Measurements from ENCODE around the gene ZNF419. TPM values are rescaled to one million over a fixed set of nuclear protein-coding genes. Genes with fewer than 3 reads are reported as not detected.

Gene ZNF419
- total RNA-seq, 1 donor from 2014 or later = 7.9 TPM

DNA sequence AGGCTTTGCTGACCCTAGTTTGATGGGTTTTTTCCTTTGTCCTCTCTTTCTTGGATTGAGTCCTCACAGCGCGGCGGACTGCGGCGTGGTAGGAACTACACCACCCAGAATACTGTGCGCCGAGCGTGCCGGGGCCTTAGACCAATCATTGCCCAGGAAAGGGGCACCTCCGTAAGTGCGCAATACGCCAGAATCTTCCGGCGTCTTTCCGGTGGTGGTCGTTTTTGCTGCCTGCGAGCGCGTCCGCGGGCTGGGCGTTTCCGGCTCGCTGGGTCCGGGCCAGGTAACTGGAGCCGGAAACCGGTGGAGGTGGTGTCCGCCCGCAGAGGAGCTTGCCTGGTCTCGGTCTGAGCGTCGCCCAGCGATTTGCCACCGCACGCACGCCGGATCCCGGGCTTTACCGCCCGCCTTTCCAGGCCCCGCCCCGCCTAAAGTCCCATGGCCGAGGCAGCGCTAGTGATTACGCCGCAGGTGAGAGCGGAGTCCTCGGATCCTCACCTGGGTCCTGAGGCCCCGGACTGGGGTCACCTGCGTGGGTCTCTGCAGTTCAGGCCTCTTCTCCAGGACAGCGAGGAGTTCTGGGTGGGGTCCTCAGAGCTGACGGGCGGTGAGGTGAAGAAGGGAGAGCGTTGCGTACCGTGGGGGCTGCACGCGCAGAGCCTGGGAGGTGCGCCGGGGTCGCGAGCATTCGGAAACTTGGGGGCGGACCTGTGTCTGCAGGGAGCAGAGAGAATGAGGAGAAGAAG, 39.8 kb downstream of the ZNF419 start, which contains the start of gene ZNF549:
Gene ZNF549, plus strand, starts transcription at position 221 of the 746 bp plus-strand sequence. Its CDS starts 218 bp downstream, at position 439.
- DNase-seq (ENCODE audit: extremely low read depth, low read depth, low spot score) = peak; percentile 47

DNA sequence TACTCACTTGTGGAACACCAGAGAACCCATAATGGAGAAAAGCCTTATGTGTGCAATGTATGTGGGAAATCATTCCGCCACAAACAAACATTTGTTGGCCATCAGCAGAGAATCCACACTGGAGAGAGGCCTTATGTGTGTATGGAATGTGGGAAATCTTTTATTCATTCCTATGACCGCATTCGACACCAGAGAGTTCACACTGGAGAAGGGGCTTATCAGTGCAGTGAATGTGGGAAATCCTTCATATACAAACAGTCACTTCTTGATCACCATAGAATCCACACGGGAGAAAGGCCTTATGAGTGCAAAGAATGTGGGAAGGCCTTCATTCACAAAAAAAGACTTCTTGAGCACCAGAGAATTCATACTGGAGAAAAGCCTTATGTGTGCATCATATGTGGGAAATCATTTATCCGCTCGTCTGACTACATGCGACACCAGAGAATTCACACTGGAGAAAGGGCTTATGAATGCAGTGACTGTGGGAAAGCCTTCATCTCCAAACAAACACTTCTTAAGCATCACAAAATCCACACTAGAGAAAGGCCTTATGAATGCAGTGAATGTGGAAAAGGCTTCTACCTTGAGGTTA, 50.5 kb downstream of the ZNF419 start:
- no peak for DNase-seq (ENCODE audit: extremely low read depth, low read depth, low spot score)

Other genes with a start within 250 kb of the ZNF419 start
- 8.6 and 15.3 TPM in 2 replicates for gene ZNF805, start 247.1 kb upstream of the ZNF419 start, total RNA-seq
- 37.5 and 57.5 TPM in 2 replicates for gene ZNF460, start 207.3 kb upstream of the ZNF419 start, total RNA-seq
- gene ZNF543, start 167.3 kb upstream of the ZNF419 start, total RNA-seq = 6.2 and 8.3 TPM in 2 replicates
- gene ZNF304, start 136.5 kb upstream of the ZNF419 start, total RNA-seq = 6.3 and 7.2 TPM in 2 replicates
- gene TRAPPC2B, start 124.2 kb upstream of the ZNF419 start, total RNA-seq = 23.5 and 24.6 TPM in 2 replicates
- 2.3 and 6.1 TPM in 2 replicates for gene ZNF547, start 124.2 kb upstream of the ZNF419 start, total RNA-seq
- 9.9 and 13.8 TPM in 2 replicates for gene ZNF548, start 97.9 kb upstream of the ZNF419 start, total RNA-seq
- gene ZNF17, start 76.6 kb upstream of the ZNF419 start, total RNA-seq = 3.0 and 5.1 TPM in 2 replicates
- 7.5 and 8.0 TPM in 2 replicates for gene ZNF749, start 52.4 kb upstream of the ZNF419 start, total RNA-seq
- gene VN1R1, start 30.6 kb upstream of the ZNF419 start, total RNA-seq = 0.39 and 0.76 TPM in 2 replicates
- 11.3 and 13.4 TPM in 2 replicates for gene ZNF772, start 10.2 kb upstream of the ZNF419 start, total RNA-seq
- 6.0 and 9.1 TPM in 2 replicates for gene ZNF773, start 12.2 kb downstream of the ZNF419 start, total RNA-seq
- 3.2 and 4.5 TPM in 2 replicates for gene ZNF549, start 39.6 kb downstream of the ZNF419 start, total RNA-seq
- 5.1 and 8.6 TPM in 2 replicates for gene ZNF550, start 72.1 kb downstream of the ZNF419 start, total RNA-seq
- 4.4 and 5.0 TPM in 2 replicates for gene ZNF416, start 91.2 kb downstream of the ZNF419 start, total RNA-seq
- gene ZIK1, start 96.4 kb downstream of the ZNF419 start, total RNA-seq = 3.9 and 6.7 TPM in 2 replicates
- gene ZNF530, start 112.1 kb downstream of the ZNF419 start, total RNA-seq = 1.9 and 6.4 TPM in 2 replicates
- gene ZNF134, start 126.5 kb downstream of the ZNF419 start, total RNA-seq = 12.6 and 18.8 TPM in 2 replicates
- gene ZNF211, start 145.4 kb downstream of the ZNF419 start, total RNA-seq = 8.1 and 12.7 TPM in 2 replicates
- not detected in 2 replicates for gene ZSCAN4, start 181.2 kb downstream of the ZNF419 start, total RNA-seq
- gene ZNF551, start 194.2 kb downstream of the ZNF419 start, total RNA-seq = 3.8 and 8.8 TPM in 2 replicates
- 1.1 and 4.2 TPM in 2 replicates for gene ZNF154, start 221.5 kb downstream of the ZNF419 start, total RNA-seq
- gene ZNF671, start 239.9 kb downstream of the ZNF419 start, total RNA-seq = 4.4 and 5.4 TPM in 2 replicates